H9 (cell line): ENCODE data around the gene STK38. TPM values are rescaled to one million over a fixed set of nuclear protein-coding genes. Genes with fewer than 3 reads are reported as not detected.

Source experiments
- DNase-seq: peaks from one replicate; pipeline ENCODE4 v3.0.0-alpha.2; 2017
- H2AFZ ChIP-seq: one replicate; pipeline ENCODE4 v1.6.1; 2013; ENCODE audit warnings: mild to moderate bottlenecking, low read length, control low read depth, moderate library complexity
- H2AK5ac ChIP-seq: 2 replicates; pipeline ENCODE4 v1.6.1; 2013; ENCODE audit warnings: low read length, control low read depth, mixed read lengths; ENCODE audit not compliant: insufficient read length
- H2BK120ac ChIP-seq: one replicate; pipeline ENCODE4 v1.6.1; 2013; ENCODE audit warnings: low read depth, mild to moderate bottlenecking, low read length, control low read depth, inconsistent platforms; ENCODE audit not compliant: poor library complexity, severe bottlenecking
- H2BK12ac ChIP-seq: 2 replicates; pipeline ENCODE4 v1.6.1; 2013; ENCODE audit warnings: low read length, control low read depth, mixed read lengths, low read depth; ENCODE audit not compliant: insufficient read length
- H2BK15ac ChIP-seq: 2 replicates; pipeline ENCODE4 v1.6.1; 2013; ENCODE audit warnings: low read depth, low read length, control low read depth
- H2BK20ac ChIP-seq: one replicate; pipeline ENCODE4 v1.6.1; 2013; ENCODE audit warnings: low read depth, mild to moderate bottlenecking, low read length, control low read depth, inconsistent platforms; ENCODE audit not compliant: poor library complexity, severe bottlenecking
- H2BK5ac ChIP-seq: 2 replicates; pipeline ENCODE4 v1.6.1; 2013; ENCODE audit warnings: low read length, control low read depth, mixed read lengths; ENCODE audit not compliant: insufficient read length
- H3K14ac ChIP-seq: 2 replicates; pipeline ENCODE4 v1.6.1; 2013; ENCODE audit warnings: low read length, control low read depth; ENCODE audit not compliant: insufficient read depth
- H3K18ac ChIP-seq: 2 replicates; pipeline ENCODE4 v1.6.1; 2013; ENCODE audit warnings: low read depth, mild to moderate bottlenecking, mixed read lengths, low read length, control low read depth; ENCODE audit not compliant: insufficient read length
- H3K23ac ChIP-seq: 2 replicates; pipeline ENCODE4 v1.6.1; 2013; ENCODE audit warnings: low read length, control low read depth, mixed read lengths, low read depth; ENCODE audit not compliant: insufficient read length
- H3K23me2 ChIP-seq: 2 replicates; pipeline ENCODE4 v1.6.1; 2013; ENCODE audit warnings: low read depth, mild to moderate bottlenecking, mixed read lengths, low read length, control low read depth; ENCODE audit not compliant: insufficient read length, poor library complexity, severe bottlenecking
- H3K27ac ChIP-seq: 2 replicates; pipeline ENCODE4 v1.5.1; 2013; ENCODE audit warnings: low read length, control low read depth, mixed read lengths, low read depth; ENCODE audit not compliant: insufficient read length
- H3K27me3 ChIP-seq: 2 replicates; pipeline ENCODE4 v1.6.1; 2013; ENCODE audit warnings: low read length, control low read depth, inconsistent platforms; ENCODE audit not compliant: insufficient read depth
- H3K4ac ChIP-seq: 2 replicates; pipeline ENCODE4 v1.6.1; 2013; ENCODE audit warnings: low read depth, mild to moderate bottlenecking, control low read depth, inconsistent platforms, low read length, moderate library complexity
- H3K4me1 ChIP-seq: 2 replicates; pipeline ENCODE4 v1.6.1; 2013; ENCODE audit warnings: low read length, control low read depth, inconsistent platforms; ENCODE audit not compliant: insufficient read depth
- H3K4me2 ChIP-seq: 2 replicates; pipeline ENCODE4 v1.6.1; 2013; ENCODE audit warnings: low read length, control low read depth, mixed read lengths; ENCODE audit not compliant: insufficient read length, insufficient read depth
- H3K56ac ChIP-seq: 2 replicates; pipeline ENCODE4 v1.6.1; 2013; ENCODE audit warnings: low read depth, mild to moderate bottlenecking, mixed read lengths, low read length, control low read depth; ENCODE audit not compliant: insufficient read length
- H3K79me1 ChIP-seq: 2 replicates; pipeline ENCODE4 v1.6.1; 2013; ENCODE audit warnings: low read depth, mild to moderate bottlenecking, moderate library complexity, low read length, control low read depth, inconsistent platforms; ENCODE audit not compliant: insufficient read depth, poor library complexity, severe bottlenecking
- H3K79me2 ChIP-seq: 2 replicates; pipeline ENCODE4 v1.6.1; 2013; ENCODE audit warnings: low read length, control low read depth, inconsistent platforms; ENCODE audit not compliant: insufficient read depth
- H3K9ac ChIP-seq: 2 replicates; pipeline ENCODE4 v1.6.1; 2013; ENCODE audit warnings: low read length, control low read depth, mixed read lengths; ENCODE audit not compliant: insufficient read length; ENCODE audit errors: extremely low read depth
- H3K9me3 ChIP-seq: one replicate; pipeline ENCODE4 v1.6.1; 2013; ENCODE audit warnings: low read depth, low read length, inconsistent platforms; ENCODE audit not compliant: control insufficient read depth
- H3T11ph ChIP-seq: one replicate; pipeline ENCODE4 v1.6.1; 2013; ENCODE audit warnings: mild to moderate bottlenecking, low read length, control low read depth, inconsistent platforms
- H4K20me1 ChIP-seq: one replicate; pipeline ENCODE4 v1.6.1; 2013; ENCODE audit not compliant: control insufficient read depth, insufficient read length, insufficient read depth
- H4K5ac ChIP-seq: 2 replicates; pipeline ENCODE4 v1.6.1; 2013; ENCODE audit warnings: low read depth, mild to moderate bottlenecking, mixed read lengths, low read length, control low read depth; ENCODE audit not compliant: insufficient read length
- H4K8ac ChIP-seq: replicated peaks from 2 replicates; pipeline ENCODE4 v1.6.1; 2013; ENCODE audit warnings: low read length, control low read depth, mixed read lengths, low read depth; ENCODE audit not compliant: insufficient read length
- H4K91ac ChIP-seq: 2 replicates; pipeline ENCODE4 v1.6.1; 2013; ENCODE audit warnings: low read depth, mild to moderate bottlenecking, moderate library complexity, mixed read lengths, low read length, control low read depth; ENCODE audit not compliant: insufficient read length
- H3K27ac Mint-ChIP-seq, 3 experiments: 2 replicates in 2 of 3; 3 replicates in 1 of 3; pipeline ENCODE4 v1.8.0; 2020 to 2021; ENCODE audit warnings: mixed read lengths in 3 of 3, mild to moderate bottlenecking in 1 of 3, moderate library complexity in 1 of 3
- H3K27me3 Mint-ChIP-seq: 2 replicates; pipeline ENCODE4 v1.8.0; 2021; ENCODE audit warnings: low read depth, mild to moderate bottlenecking, moderate library complexity, mixed read lengths
- H3K36me3 Mint-ChIP-seq, 3 experiments: 2 replicates in 2 of 3; 3 replicates in 1 of 3; pipeline ENCODE4 v1.8.0; 2020 to 2021; ENCODE audit warnings: low read depth in 3 of 3, mixed read lengths in 3 of 3; ENCODE audit not compliant: insufficient read depth in 1 of 3
- H3K4me1 Mint-ChIP-seq, 2 experiments: 2 replicates each; pipeline ENCODE4 v1.8.0; 2020; ENCODE audit warnings: mixed read lengths in 2 of 2
- H3K4me3 Mint-ChIP-seq, 2 experiments: 2 replicates in 1 of 2; 3 replicates in 1 of 2; pipeline ENCODE4 v1.8.0; 2020 to 2021; ENCODE audit warnings: mild to moderate bottlenecking in 2 of 2, mixed read lengths in 2 of 2, moderate library complexity in 1 of 2
- H3K9me3 Mint-ChIP-seq, 2 experiments: 2 replicates in 1 of 2; 3 replicates in 1 of 2; pipeline ENCODE4 v1.8.0; 2020; ENCODE audit warnings: mild to moderate bottlenecking in 2 of 2, mixed read lengths in 2 of 2, moderate library complexity in 1 of 2
- WGBS: extraction: QIAGEN DNeasy Blood & Tissue Kit; methylation state at CpG from one replicate; pipeline ENCODE4 v1.1.7; 2013; ENCODE audit warnings: missing lambda C conversion rate, low lambda C conversion rate, mixed read lengths; ENCODE audit not compliant: insufficient read length; ENCODE audit errors: extremely low coverage; 5-methylcytosine and 5-hydroxymethylcytosine counted together
- total RNA-seq: library from RNA; stranded (reverse); gene quantifications from 2 replicates; pipeline ENCODE4 v1.2.1, GENCODE V29; 2021
- TF ChIP-seq, protein P1 (sequence below): fragments of 200-600 bp; sonication (generic); conservative IDR thresholded peaks from 3 replicates; pipeline ENCODE4 v1.8.0; 2021; ENCODE audit warnings: antibody characterized with exemption, mild to moderate bottlenecking

Gene STK38
- total RNA-seq, 1 experiment from 2014 or later, result 17.5 TPM

- H3K27ac Mint-ChIP-seq, result no peak overlapping the region; a peak in 1 of 7 replicates
- no CpG with 5 or more reads among the region's 1 CpG for WGBS
- no peak for DNase-seq
These were observed 14.0 kb downstream of the STK38 start for GRCh38 chr6:36533321-36533720.

More at GRCh38 chr6:36533321-36533720, 14.0 kb downstream of the STK38 start:
- Histone ChIP-seq H2AFZ (no peak overlapping the region), H4K91ac (no peak overlapping the region), H3K56ac (no peak overlapping the region), H3K18ac (no peak overlapping the region), H3K4me1 (no peaks in the 10 kb centered on the region), H3K9me3 (no peaks in the 10 kb centered on the region), H3K9ac (no peak overlapping the region), H2BK15ac (no peak overlapping the region), H3K23me2 (no peaks in the 10 kb centered on the region), H3K14ac (no peak overlapping the region), H2AK5ac (no peak overlapping the region), H3K23ac (no peak overlapping the region), H3K4ac (no peak overlapping the region), H3K79me2 (no peaks in the 10 kb centered on the region; the same call in 1 of the 2 replicates), H4K20me1 (no peaks in the 10 kb centered on the region), H3K4me2 (no peak overlapping the region), H3K27ac (no peak overlapping the region), H2BK5ac (no peak overlapping the region), H4K5ac (no peak overlapping the region), H2BK20ac (no peak overlapping the region), H3K79me1 (no peaks in the 10 kb centered on the region), H4K8ac (no peak overlapping the region), H2BK120ac (no peak overlapping the region), H3K27me3 (no peaks in the 10 kb centered on the region), H2BK12ac (no peak overlapping the region), H3T11ph (no peak overlapping the region)
- no peaks in the 10 kb centered on the region for H3K4me1 Mint-ChIP-seq
- TF ChIP-seq, protein P1, sequence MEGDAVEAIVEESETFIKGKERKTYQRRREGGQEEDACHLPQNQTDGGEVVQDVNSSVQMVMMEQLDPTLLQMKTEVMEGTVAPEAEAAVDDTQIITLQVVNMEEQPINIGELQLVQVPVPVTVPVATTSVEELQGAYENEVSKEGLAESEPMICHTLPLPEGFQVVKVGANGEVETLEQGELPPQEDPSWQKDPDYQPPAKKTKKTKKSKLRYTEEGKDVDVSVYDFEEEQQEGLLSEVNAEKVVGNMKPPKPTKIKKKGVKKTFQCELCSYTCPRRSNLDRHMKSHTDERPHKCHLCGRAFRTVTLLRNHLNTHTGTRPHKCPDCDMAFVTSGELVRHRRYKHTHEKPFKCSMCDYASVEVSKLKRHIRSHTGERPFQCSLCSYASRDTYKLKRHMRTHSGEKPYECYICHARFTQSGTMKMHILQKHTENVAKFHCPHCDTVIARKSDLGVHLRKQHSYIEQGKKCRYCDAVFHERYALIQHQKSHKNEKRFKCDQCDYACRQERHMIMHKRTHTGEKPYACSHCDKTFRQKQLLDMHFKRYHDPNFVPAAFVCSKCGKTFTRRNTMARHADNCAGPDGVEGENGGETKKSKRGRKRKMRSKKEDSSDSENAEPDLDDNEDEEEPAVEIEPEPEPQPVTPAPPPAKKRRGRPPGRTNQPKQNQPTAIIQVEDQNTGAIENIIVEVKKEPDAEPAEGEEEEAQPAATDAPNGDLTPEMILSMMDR, result no peak
- no peak overlapping the region for H3K4me3 Mint-ChIP-seq
- H3K27me3 Mint-ChIP-seq, result no peaks in the 10 kb centered on the region
- no peaks in the 10 kb centered on the region; a peak in 2 of 5 replicates for H3K9me3 Mint-ChIP-seq
- H3K36me3 Mint-ChIP-seq, result peaks cover 22 to 39% (median 35%) of the 10 kb centered on the region in 3 experiments
